HepG2 (cell line): ENCODE measurements around the gene MT1A.

Experiments used
- CTCF ChIP-seq: sonication (generic); formaldehyde crosslinking; IDR thresholded peaks from 2 replicates; pipeline ENCODE4 v1.5.0; 2020; ENCODE audit warnings: mild to moderate bottlenecking, missing genetic modification reagents, moderate library complexity
- FOXA3 ChIP-seq: IDR thresholded peaks from 2 replicates; pipeline ENCODE4 v1.6.1; 2016; ENCODE audit warnings: missing genetic modification reagents, missing compliant biosample characterization
- HHEX ChIP-seq: IDR thresholded peaks from 2 replicates; pipeline ENCODE4 v1.6.1; 2016; ENCODE audit warnings: control low read depth
- JUND ChIP-seq: sonication (generic); formaldehyde crosslinking; IDR thresholded peaks from 2 replicates; pipeline ENCODE4 v1.8.0; 2022; ENCODE audit warnings: mild to moderate bottlenecking, missing genetic modification reagents
- KAT8 ChIP-seq: IDR thresholded peaks from 2 replicates; pipeline ENCODE4 v1.6.1; 2016; ENCODE audit warnings: missing genetic modification reagents, missing compliant biosample characterization
- PLRG1 ChIP-seq: fragments of 450-650 bp; conservative IDR thresholded peaks from 2 replicates; pipeline ENCODE4 v1.6.1; 2016
- POLR2A ChIP-seq, 2 experiments: IDR thresholded peaks; 2 replicates each; pipeline ENCODE4 v1.6.1; 2011; ENCODE audit warnings: low read depth in 2 of 2, low read length in 2 of 2, mild to moderate bottlenecking in 1 of 2, moderate library complexity in 1 of 2; ENCODE audit not compliant: insufficient read depth in 1 of 2
- SKI ChIP-seq: fragments of 450-650 bp; IDR thresholded peaks from one replicate; pipeline ENCODE4 v1.6.1; 2018; ENCODE audit warnings: mild to moderate bottlenecking; ENCODE audit not compliant: partially characterized antibody
- ZFX ChIP-seq: sonication (generic); formaldehyde crosslinking; IDR thresholded peaks from 2 replicates; pipeline ENCODE4 v1.4.0; 2020; ENCODE audit warnings: mild to moderate bottlenecking, low read depth, missing genetic modification reagents, moderate library complexity
- ZNF431 ChIP-seq: sonication (generic); formaldehyde crosslinking; IDR thresholded peaks from 2 replicates; pipeline ENCODE4 v1.9.0; 2022; ENCODE audit warnings: missing genetic modification reagents, low read depth, mild to moderate bottlenecking, borderline replicate concordance
- ZZZ3 ChIP-seq: sonication (generic); formaldehyde crosslinking; IDR thresholded peaks from 2 replicates; pipeline ENCODE4 v1.4.0; 2020; ENCODE audit warnings: missing genetic modification reagents, mild to moderate bottlenecking, borderline replicate concordance
- TF ChIP-seq, protein P1 (sequence below), 2 experiments: IDR thresholded peaks; 2 replicates each; pipeline ENCODE4 v1.6.1; 2011 to 2012; ENCODE audit warnings: low read length in 2 of 2, borderline replicate concordance in 1 of 2, low read depth in 1 of 2, mild to moderate bottlenecking in 1 of 2, moderate library complexity in 1 of 2
- TF ChIP-seq, protein P2 (sequence below): sonication (generic); formaldehyde crosslinking; IDR thresholded peaks from 2 replicates; pipeline ENCODE4 v1.4.0; 2020; ENCODE audit warnings: missing genetic modification reagents

- TF ChIP-seq JUND = no peak
- TF ChIP-seq POLR2A (IDR thresholded peaks at IDR 0.05; ENCODE audit: insufficient read depth in 1 of 2, low read depth in 2 of 2, low read length in 2 of 2) = no peak
- TF ChIP-seq SKI = no peak
- no peak for TF ChIP-seq ZZZ3 (CRISPR knock-in tag)
- no peak for TF ChIP-seq HHEX (CRISPR knock-in tag)
- TF ChIP-seq ZFX = no peak
- no peak for TF ChIP-seq FOXA3 (CRISPR knock-in tag)
- TF ChIP-seq KAT8 = no peak
- TF ChIP-seq, protein P1, sequence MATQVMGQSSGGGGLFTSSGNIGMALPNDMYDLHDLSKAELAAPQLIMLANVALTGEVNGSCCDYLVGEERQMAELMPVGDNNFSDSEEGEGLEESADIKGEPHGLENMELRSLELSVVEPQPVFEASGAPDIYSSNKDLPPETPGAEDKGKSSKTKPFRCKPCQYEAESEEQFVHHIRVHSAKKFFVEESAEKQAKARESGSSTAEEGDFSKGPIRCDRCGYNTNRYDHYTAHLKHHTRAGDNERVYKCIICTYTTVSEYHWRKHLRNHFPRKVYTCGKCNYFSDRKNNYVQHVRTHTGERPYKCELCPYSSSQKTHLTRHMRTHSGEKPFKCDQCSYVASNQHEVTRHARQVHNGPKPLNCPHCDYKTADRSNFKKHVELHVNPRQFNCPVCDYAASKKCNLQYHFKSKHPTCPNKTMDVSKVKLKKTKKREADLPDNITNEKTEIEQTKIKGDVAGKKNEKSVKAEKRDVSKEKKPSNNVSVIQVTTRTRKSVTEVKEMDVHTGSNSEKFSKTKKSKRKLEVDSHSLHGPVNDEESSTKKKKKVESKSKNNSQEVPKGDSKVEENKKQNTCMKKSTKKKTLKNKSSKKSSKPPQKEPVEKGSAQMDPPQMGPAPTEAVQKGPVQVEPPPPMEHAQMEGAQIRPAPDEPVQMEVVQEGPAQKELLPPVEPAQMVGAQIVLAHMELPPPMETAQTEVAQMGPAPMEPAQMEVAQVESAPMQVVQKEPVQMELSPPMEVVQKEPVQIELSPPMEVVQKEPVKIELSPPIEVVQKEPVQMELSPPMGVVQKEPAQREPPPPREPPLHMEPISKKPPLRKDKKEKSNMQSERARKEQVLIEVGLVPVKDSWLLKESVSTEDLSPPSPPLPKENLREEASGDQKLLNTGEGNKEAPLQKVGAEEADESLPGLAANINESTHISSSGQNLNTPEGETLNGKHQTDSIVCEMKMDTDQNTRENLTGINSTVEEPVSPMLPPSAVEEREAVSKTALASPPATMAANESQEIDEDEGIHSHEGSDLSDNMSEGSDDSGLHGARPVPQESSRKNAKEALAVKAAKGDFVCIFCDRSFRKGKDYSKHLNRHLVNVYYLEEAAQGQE (IDR thresholded peaks at IDR 0.05; ENCODE audit: borderline replicate concordance in 1 of 2, low read depth in 1 of 2, low read length in 2 of 2) = no peak
- TF ChIP-seq CTCF (CRISPR knock-in tag) = no peak
- no peak for TF ChIP-seq PLRG1
- TF ChIP-seq, protein P2, sequence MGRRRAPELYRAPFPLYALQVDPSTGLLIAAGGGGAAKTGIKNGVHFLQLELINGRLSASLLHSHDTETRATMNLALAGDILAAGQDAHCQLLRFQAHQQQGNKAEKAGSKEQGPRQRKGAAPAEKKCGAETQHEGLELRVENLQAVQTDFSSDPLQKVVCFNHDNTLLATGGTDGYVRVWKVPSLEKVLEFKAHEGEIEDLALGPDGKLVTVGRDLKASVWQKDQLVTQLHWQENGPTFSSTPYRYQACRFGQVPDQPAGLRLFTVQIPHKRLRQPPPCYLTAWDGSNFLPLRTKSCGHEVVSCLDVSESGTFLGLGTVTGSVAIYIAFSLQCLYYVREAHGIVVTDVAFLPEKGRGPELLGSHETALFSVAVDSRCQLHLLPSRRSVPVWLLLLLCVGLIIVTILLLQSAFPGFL (CRISPR knock-in tag) = no peak
- TF ChIP-seq ZNF431 (CRISPR knock-in tag) = no peak
Observed at GRCh38 chr16:56686758-56687157, 48.3 kb downstream of the MT1A start.
